AG04449 (cell line): ENCODE measurements around the gene NAGPA.

ENCODE experiments used
- CTCF ChIA-PET: fragments of 350-600 bp; formaldehyde crosslinking; extraction: SDS; loops from one replicate; lab custom pipeline; 2021; ENCODE audit warnings: antibody characterized with exemption; lab: Yijun Ruan, JAX
- POLR2A ChIA-PET: fragments of 400-600, 350-600 bp; formaldehyde crosslinking; extraction: SDS; loops from one replicate; lab custom pipeline; 2020; ENCODE audit warnings: antibody characterized with exemption, inconsistent platforms; lab: Yijun Ruan, JAX
- DNase-seq: peaks from one replicate; pipeline ENCODE4 v3.0.0-alpha.2; 2010; ENCODE audit warnings: low read depth, low spot score
- H3K4me3 ChIP-seq: 2 replicates; pipeline ENCODE4 v1.5.1; 2011; ENCODE audit warnings: low read depth, mild to moderate bottlenecking, control low read depth, low read length
- TF ChIP-seq, protein P1 (sequence below): IDR thresholded peaks from one replicate; pipeline ENCODE4 v1.5.1; 2011; ENCODE audit warnings: mild to moderate bottlenecking, moderate library complexity, low read length, control low read depth, inconsistent platforms; ENCODE audit not compliant: insufficient read depth; ENCODE audit errors: missing control alignments

Gene NAGPA

DNA sequence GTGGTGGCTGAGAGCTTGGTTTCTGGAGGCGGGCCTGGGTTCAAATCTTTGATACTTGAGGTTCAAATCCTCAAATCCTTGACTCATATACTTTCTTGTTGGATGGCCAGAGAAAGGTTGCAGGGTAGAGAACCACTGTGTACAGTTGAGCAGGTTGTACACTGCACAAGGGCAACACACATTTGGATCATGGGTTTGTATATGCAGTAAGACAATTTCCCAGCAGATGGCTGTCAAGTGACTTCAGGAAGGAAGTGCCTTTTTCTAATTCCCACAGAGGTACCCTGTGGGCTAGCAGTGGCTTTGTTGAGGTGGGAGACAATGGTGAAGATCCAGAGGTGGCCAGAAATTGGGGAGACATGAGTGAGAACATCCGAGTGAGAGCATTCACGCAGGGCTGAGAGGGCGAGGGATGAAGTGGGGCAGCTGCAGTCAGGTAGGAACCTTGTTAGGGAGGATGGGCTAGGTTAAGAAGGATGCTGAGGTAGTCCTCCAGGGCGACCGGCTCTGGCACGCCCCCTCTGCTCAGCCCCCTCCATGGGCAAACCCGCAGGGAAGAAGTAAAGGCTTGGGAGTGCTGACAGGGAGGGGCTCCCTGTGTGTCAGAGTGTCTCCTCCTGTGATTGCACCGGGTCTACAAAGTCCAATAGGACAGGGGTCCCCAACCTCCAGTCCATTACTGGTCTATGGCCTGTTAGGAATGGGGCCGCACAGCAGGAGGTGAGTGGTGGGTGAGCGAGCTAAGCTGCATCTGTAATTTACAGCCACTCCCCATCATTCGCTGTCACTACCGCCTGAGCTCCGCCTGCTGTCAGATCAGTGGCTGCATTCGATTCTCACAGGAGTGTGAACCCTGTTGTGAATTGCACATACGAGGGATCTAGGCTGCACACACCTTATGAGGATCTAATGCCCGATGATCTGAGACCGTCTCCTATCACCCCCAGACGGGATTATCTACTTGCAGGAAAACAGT, 29.3 kb upstream of the NAGPA start:
- ChIA-PET CTCF (interaction anchor here (0.5 kb wide), 1 partner anchor 555 kb away, joined by 3 read pairs; no protein-coding TSS in a partner anchor), POLR2A (no interaction called here)
- H3K4me3 ChIP-seq: no peak overlapping the region
- no peak for DNase-seq
- TF ChIP-seq, protein P1, sequence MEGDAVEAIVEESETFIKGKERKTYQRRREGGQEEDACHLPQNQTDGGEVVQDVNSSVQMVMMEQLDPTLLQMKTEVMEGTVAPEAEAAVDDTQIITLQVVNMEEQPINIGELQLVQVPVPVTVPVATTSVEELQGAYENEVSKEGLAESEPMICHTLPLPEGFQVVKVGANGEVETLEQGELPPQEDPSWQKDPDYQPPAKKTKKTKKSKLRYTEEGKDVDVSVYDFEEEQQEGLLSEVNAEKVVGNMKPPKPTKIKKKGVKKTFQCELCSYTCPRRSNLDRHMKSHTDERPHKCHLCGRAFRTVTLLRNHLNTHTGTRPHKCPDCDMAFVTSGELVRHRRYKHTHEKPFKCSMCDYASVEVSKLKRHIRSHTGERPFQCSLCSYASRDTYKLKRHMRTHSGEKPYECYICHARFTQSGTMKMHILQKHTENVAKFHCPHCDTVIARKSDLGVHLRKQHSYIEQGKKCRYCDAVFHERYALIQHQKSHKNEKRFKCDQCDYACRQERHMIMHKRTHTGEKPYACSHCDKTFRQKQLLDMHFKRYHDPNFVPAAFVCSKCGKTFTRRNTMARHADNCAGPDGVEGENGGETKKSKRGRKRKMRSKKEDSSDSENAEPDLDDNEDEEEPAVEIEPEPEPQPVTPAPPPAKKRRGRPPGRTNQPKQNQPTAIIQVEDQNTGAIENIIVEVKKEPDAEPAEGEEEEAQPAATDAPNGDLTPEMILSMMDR: no peak

DNA sequence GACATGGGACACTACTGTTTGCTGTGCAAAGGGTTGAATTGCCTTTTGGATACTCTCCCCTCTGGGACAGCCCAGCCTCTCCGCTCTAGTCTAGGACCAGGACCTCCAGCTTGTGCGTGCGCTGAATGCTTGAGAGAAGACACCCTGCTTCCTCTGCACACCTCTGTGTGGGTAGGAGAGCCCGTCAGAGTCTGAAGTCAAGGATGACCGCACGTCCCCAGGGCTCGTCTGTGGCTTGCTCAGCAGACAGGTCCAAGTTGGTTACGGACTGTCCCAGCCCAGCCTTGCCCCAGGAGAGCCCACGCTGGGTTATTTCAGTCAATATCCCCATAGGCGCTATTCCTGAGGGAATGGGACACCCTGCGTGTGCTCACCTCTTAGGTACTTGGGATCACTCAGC, 28.3 kb upstream of the NAGPA start:
- ChIA-PET POLR2A (no interaction called here), CTCF (no interaction called here)
- no peak overlapping the region for H3K4me3 ChIP-seq
- DNase-seq: no peak
- TF ChIP-seq, protein P1: no peak

DNA sequence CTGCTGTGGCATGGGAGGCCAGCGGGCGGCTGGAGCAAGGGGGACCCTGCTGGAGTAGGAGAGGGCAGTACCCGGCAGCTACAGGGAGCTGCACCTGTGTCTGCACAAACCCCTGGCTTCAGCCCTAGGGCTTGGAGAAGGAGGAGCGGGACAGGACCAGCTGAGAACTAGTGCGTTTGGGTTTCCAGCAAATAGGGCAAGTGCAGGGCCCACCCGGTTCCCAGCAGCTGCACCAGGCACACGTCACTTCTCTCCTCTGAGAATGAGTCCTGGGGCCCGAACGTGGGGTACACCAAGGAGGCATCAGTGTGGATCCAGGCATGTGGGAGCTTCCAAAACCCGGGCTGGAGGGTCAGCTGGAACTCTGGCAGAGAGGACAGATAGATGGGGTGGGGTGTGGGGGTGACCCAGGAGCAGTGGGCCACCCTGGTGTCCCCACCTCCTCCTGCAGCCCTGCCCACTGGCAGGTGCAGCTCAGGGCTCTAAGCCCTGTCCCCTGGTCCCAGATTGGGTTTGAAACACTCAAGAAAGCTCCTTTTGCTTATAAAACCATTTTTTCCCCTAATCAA, 26.4 kb upstream of the NAGPA start:
- CTCF ChIA-PET: interaction anchor here (0.7 kb wide), 1 partner anchor 18 kb away, joined by 3 read pairs; no protein-coding TSS in a partner anchor
- POLR2A ChIA-PET: no interaction called here
- TF ChIP-seq, protein P1: no peak
- DNase-seq: no peak
- H3K4me3 ChIP-seq: no peak overlapping the region

DNA sequence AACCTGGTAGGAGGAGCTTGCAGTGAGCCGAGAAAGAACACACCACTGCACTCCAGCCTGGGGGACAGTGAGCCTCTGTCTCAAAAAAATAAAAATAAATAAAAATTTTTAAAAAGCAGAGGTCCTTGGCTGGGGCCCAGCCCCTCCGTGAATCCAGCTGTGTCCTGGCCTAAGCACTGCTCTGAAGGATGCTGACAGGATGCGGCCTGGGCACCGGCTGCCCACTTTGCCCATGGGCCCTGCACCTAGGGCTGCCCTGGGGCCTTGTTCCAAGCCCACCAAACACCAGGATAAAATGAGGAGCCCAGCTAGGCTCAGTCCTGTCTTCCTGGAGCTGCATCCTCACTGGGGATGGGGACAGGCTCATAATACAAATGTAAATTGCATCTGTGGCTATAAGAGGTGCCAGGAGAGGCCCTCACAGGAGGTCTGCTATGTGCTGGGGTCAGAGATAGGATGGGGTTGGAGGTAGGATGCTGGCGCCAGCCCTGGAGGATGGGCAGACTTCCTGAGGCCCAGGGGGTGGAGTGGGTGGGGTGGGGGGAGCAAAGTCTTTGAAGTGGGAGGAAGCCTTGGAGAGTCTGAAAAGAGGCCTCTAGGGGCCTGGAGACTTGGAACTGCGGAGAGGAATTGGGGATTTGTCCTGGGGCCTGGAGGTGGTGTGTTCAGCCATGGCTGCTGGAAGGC, 25.8 kb upstream of the NAGPA start:
- POLR2A ChIA-PET: no interaction called here
- no peak overlapping the region for H3K4me3 ChIP-seq
- CTCF ChIA-PET: interaction anchor here (0.7 to 1.9 kb wide), 3 partner anchors 11 to 33 kb away, joined by 3 to 12 read pairs (median 3); no protein-coding TSS in a partner anchor
- TF ChIP-seq, protein P1: no peak
- no peak for DNase-seq

DNA sequence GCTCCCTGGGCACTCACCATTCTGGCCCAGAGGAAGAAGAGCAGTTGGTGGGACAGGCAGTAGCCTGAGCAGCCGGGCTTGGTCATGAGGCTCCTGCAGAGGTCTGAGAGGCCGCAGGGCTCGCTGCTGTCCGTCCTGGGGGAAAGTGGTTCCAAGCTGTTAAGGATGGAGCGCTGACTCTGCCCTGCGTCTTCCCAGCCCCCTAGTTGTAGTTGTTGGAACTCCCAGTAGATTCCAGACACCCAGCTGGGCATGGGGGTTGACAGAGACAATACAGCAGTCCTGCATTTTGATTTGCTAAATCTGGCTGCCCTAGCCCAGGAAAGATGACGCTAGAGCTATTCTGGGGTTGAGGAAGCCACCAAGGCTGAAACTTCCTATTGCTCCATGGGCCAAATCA, 24.7 kb upstream of the NAGPA start:
- no peak overlapping the region for H3K4me3 ChIP-seq
- ChIA-PET CTCF (interaction anchor here (0.7 to 2.0 kb wide), 7 partner anchors 11 to 34 kb away, joined by 3 to 12 read pairs (median 4); partner anchors contain the start of gene ALG1), POLR2A (no interaction called here)
- DNase-seq: no peak
- TF ChIP-seq, protein P1: peak; percentile 37
